ENCODE results near the gene ATP2C1.
"Not testable (repeated sequence)": the region's sequence is repeated elsewhere in the genome, so short reads cannot be mapped to it uniquely, and the experiment has no call there.

The ATP2C1 gene, protein sequence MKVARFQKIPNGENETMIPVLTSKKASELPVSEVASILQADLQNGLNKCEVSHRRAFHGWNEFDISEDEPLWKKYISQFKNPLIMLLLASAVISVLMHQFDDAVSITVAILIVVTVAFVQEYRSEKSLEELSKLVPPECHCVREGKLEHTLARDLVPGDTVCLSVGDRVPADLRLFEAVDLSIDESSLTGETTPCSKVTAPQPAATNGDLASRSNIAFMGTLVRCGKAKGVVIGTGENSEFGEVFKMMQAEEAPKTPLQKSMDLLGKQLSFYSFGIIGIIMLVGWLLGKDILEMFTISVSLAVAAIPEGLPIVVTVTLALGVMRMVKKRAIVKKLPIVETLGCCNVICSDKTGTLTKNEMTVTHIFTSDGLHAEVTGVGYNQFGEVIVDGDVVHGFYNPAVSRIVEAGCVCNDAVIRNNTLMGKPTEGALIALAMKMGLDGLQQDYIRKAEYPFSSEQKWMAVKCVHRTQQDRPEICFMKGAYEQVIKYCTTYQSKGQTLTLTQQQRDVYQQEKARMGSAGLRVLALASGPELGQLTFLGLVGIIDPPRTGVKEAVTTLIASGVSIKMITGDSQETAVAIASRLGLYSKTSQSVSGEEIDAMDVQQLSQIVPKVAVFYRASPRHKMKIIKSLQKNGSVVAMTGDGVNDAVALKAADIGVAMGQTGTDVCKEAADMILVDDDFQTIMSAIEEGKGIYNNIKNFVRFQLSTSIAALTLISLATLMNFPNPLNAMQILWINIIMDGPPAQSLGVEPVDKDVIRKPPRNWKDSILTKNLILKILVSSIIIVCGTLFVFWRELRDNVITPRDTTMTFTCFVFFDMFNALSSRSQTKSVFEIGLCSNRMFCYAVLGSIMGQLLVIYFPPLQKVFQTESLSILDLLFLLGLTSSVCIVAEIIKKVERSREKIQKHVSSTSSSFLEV

GRCh38 chr3:130893376-130894129 lies at the start of gene ATP2C1:
Gene ATP2C1, plus strand, starts transcription at chr3:130894084. Its CDS starts 686 bp downstream, at chr3:130894770.
- peak; percentile 96 for DNase-seq

DNA sequence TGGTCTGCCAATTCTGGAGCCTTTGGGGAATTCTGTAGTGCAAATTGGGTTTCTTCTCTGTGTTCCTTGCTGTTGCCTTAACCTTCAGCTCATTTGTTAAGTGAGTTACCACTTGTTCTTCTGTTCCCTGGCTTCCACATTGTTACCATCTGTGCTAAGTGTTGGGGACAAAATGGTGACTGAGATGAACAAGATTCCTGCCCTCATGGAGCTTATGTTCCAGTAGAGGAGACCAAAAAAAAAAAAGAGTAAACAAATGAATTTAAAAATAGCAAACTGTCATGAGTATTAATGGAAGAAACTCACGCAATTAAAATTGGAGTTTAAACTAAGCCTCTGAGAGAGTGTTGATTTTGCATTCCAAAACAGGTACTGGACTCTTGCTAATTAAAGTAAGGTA lies 49.4 kb upstream of the ATP2C1 start:
- DNase-seq = no peak

GRCh38 chr3:130846181-130846580 lies 47.7 kb upstream of the ATP2C1 start:
- no peak for DNase-seq

DNA sequence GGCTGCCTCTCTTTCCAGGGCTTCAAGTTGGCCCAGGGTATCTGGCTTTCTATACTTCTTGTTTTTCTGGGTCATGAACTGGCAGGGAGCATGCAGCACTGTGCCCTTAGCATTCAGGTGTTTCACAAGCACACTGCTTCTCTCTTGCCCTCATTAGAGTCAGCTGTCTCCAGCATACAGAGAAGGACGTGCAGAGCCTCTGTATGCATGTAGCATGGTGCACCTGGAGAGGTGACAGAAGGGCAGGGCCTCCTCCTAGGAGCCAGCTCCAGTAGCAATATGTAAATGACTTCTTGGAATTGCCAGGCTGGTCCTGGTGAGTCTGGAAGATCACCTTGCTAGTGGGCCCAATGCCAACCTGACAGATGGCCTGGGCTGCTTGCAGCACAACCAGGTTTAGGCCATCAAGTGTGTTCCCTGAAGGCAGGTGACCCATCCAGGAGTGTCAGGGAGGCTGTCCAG lies 44.8 kb upstream of the ATP2C1 start:
- DNase-seq = peak; percentile 21

- DNase-seq = peak; percentile 94
These were observed 43.7 kb upstream of the ATP2C1 start for GRCh38 chr3:130850044-130850797.

DNA sequence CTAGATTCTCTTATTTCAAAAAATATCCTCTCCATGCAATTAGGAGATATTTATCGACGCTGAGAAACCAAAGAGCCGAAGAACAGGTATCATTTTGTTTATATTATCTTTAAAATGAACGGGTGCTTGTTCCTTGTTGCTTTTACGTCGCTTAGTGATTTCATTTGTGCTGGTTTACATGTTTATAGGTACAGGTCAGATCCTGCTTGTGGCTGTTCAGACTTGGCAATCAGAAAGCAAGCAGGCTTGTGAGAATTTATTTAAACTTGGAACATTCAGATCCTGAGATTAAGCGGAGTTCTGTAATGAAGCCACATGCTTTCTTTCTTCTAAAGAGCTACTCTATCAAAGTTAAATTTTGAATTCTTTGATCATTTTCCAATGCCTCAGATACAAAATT lies 43.0 kb upstream of the ATP2C1 start:
- peak; percentile 34 for DNase-seq

- DNase-seq = peak; percentile 16
These were observed 42.6 kb upstream of the ATP2C1 start for GRCh38 chr3:130851277-130851676.

DNA sequence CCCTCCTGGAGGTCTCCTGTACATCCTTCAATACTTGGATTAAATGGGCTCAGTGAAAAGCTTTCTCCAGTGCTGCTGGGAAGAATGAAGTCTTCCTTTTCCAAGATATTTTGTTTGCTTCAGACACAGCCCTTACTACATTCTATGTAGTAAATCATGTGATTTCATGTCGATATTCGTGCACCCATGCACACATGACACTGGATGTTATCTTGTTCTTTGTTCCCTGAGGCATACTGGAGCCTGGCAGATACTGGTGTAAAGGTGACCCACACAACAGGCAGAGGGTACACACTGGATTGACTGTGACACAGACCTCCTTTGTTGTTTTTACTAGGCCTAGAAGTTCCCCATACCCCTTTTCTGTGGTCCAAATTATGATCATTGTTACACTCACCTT lies 40.3 kb upstream of the ATP2C1 start:
- peak; percentile 10 for DNase-seq

DNA sequence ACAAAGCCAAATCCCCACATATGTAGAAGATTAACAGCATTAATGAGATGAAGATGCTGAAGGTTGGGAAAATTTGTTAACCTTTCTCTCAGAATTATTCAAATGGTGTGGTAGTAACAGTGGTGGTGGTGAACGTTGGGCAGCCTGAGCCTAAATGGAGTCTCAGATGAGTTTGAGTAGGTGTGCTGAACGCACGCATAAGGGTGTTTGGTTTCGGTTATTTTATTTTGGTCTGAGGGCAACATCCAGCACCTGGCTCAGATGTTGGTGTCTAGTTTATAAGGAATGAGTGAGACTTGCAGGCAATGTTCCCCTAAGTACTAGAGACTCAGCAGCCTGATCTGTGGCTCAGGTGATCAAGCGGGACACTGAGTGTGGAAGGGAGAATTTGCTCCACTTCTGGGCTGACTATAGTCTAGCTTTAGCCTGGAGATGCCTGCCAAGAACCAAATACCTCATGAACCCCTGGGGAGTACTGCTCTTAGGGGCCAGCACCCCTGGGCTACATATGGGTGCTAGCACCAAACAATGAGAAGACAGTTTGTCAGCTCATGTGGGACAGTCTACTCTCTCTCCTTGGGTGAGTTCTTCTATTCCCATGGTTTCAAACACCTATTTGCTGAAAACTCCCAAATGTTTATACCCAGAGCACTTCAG lies 39.5 kb upstream of the ATP2C1 start:
- DNase-seq = peak; percentile 18

GRCh38 chr3:130857336-130858026 lies 36.4 kb upstream of the ATP2C1 start:
- peak; percentile 40 for DNase-seq

- DNase-seq = not testable (repeated sequence)
These were observed 31.8 kb upstream of the ATP2C1 start for GRCh38 chr3:130862130-130862529.

- DNase-seq = no peak
These were observed 28.4 kb upstream of the ATP2C1 start for GRCh38 chr3:130865489-130865888.

DNA sequence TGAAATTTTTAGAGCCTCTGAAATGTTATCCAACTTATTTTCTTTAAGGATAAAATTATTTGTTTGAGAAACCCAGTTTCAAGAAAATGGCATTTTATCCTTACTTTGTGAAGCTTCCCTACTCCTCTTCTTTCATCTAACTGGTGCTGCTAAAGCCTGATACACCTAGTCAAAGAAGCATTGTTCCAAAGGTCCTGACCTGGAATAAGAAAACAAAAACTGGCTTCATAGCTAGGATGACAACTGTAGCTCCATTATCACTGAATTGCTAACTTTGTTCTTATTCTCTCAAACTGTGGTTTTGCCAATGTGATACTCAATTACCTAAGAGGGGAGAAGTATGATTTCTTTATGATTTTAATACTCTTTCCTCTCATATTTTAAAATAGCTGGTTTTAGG lies 27.6 kb upstream of the ATP2C1 start:
- DNase-seq = no peak

DNA sequence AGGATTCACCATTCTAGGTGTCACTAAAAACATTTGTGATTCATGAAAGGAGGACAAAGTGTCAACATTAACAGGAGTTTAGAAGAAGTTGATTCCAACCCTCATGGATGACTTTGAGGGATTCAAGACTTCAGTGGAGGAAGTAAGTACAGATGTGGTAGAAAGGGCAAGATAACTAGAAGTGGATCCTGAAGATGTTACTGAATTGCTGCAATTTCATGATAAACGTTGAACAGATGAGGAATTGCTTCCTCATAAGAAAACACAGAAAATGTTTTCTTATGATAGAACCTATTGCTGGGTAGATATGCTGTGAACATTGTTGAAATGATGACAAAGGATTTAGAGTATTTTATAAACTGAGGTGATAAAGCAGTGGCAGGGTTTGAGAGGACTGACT lies 23.5 kb upstream of the ATP2C1 start:
- DNase-seq = no peak

- DNase-seq = no peak
These were observed 17.3 kb upstream of the ATP2C1 start for GRCh38 chr3:130876594-130876993.

GRCh38 chr3:130878464-130878863 lies 15.4 kb upstream of the ATP2C1 start:
- DNase-seq = no peak

DNA sequence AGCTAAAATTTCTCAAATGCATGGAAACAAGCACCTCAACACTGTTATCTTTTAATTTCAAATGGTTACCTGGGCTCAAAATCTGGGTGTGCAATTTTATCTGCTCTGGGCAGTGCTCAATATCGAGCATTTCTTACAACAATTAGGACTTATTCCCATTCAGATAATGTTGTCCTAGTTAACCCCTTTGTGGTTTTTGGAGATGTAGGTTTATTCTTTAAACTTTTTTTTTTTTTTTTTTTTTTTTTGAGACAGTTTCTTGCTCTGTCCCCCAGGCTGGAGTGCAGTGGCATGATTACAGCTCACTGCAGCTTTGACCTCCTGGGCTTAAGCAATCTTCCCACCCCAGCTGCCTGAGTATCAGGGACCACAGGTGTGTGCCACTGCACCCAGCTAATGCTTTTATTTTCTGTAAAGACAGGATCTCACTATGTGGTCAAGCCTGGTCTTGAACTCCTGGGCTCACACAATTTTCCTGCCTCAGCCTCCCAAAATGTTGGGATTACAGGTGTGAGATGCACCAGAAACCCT lies 4.4 kb upstream of the ATP2C1 start:
- no peak for DNase-seq

GRCh38 chr3:130892759-130893375 lies 1.0 kb upstream of the ATP2C1 start:
- peak; percentile 82 for DNase-seq

- DNase-seq = peak; percentile 40
These were observed 474 bp downstream of the ATP2C1 start for GRCh38 chr3:130894130-130894985.

All from activated CD4-positive, alpha-beta T cell treated with anti-CD3 and anti-CD28 coated beads, Interleukin-10, Interleukin-2, amounts not matched to agents 100 ng/mL and 50 ng/mL, durations not matched to agents 16 hours and 8 hours (primary cell).